ENCODE results near the gene MSL2.
"Not testable (repeated sequence)": the region's sequence is repeated elsewhere in the genome, so short reads cannot be mapped to it uniquely, and the experiment has no call there.

The MSL2 gene

DNA sequence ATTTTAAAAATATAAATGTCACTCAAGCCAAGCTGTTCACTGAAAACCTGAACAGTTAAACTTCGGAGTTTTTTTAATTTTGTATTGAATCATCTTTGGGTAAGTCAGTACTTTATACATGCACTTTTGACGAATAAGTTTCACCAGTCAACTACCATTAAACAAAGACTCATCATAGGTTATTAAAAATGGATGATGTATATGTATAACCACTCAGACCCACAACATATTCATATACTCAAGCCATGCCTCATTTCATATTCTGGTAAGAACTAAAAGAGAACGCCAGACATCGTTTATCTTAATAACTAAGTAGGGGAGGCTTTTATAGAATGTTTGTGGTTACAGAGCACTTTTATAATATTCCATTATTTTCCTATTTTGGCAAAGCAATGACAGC is 18.3 kb downstream of the MSL2 start:
- no peak overlapping the region for H3K4me3 ChIP-seq (ENCODE audit: low read depth, low read length)
- TF ChIP-seq, protein P1, sequence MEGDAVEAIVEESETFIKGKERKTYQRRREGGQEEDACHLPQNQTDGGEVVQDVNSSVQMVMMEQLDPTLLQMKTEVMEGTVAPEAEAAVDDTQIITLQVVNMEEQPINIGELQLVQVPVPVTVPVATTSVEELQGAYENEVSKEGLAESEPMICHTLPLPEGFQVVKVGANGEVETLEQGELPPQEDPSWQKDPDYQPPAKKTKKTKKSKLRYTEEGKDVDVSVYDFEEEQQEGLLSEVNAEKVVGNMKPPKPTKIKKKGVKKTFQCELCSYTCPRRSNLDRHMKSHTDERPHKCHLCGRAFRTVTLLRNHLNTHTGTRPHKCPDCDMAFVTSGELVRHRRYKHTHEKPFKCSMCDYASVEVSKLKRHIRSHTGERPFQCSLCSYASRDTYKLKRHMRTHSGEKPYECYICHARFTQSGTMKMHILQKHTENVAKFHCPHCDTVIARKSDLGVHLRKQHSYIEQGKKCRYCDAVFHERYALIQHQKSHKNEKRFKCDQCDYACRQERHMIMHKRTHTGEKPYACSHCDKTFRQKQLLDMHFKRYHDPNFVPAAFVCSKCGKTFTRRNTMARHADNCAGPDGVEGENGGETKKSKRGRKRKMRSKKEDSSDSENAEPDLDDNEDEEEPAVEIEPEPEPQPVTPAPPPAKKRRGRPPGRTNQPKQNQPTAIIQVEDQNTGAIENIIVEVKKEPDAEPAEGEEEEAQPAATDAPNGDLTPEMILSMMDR (IDR thresholded peaks at IDR 0.05; ENCODE audit: borderline replicate concordance, insufficient read depth, low read depth, low read length) = no peak

DNA sequence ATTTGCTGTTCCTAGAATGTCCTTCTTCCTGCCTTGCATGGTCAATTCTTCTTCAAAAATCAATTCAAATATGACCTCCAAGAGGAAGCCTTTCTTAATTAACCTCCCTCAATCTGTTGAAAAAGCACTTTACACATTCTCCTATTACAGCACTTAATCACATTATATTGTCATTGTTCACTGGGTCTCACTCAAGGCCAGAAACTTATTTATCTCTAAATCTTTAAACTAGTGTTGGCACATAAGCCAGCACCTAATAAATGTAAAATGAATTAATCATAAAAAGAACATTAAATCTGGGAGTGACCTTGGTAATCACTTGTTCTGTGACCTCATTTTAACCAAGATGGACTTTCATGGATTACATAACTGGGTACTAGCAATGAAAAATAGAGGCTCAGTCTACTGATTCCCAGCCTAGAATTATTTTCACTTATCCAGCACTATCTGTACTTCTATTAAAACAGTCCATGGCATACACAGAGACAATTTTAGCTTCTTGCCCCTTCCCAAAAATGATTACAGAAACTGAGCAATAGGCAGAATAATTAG is 22.1 kb downstream of the MSL2 start:
- TF ChIP-seq, protein P1 (IDR thresholded peaks at IDR 0.05; ENCODE audit: borderline replicate concordance, insufficient read depth, low read depth, low read length) = no peak
- no peak overlapping the region for H3K4me3 ChIP-seq (ENCODE audit: low read depth, low read length)

DNA sequence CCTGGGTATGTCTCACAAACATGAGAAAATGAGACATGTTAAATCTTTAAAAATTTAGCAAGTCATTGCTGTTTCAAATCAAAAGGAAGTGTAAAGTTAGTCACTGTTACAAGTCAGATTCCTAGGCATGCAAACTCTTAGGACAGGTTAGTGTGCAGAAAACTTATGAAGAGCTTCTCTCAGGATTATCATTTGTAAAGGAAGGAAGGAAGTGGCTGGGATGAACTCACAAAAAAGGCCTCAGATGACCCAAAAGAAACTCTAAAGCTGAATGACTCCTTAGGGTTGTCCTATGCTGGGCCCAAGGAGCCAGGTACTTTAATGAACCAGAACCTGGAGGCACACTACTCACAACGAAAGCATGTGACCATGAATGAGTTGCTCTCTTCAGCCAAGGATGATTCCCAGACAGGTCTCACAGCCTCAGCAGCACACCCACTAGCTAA is 25.0 kb downstream of the MSL2 start:
- no peak overlapping the region for H3K4me3 ChIP-seq (ENCODE audit: low read depth, low read length)
- TF ChIP-seq, protein P1 (IDR thresholded peaks at IDR 0.05; ENCODE audit: borderline replicate concordance, insufficient read depth, low read depth, low read length) = no peak

GRCh38 chr3:136168236-136168635 is 27.9 kb downstream of the MSL2 start:
- H3K4me3 ChIP-seq (ENCODE audit: low read depth, low read length) = not testable (repeated sequence)

DNA sequence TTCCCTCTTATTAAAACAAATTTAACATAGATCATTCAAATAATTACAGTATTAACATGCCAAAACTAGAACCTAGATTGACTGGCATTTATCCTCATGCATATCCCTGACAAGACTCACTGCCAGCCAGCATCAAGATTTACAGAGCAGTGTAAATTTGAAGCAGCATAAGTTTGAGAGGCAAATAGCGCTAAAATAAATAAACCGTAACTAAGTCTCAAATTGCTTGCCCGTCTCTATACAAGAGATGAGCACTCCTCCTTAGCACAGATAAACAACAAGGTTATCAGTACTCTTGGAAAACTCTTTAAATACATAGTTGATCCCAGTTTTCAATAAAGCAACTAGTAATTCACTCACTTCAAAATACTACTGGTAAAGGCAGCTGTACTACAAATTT is 29.6 kb downstream of the MSL2 start:
- no peak overlapping the region for H3K4me3 ChIP-seq (ENCODE audit: low read depth, low read length)
- TF ChIP-seq, protein P1 (IDR thresholded peaks at IDR 0.05; ENCODE audit: borderline replicate concordance, insufficient read depth, low read depth, low read length) = no peak

DNA sequence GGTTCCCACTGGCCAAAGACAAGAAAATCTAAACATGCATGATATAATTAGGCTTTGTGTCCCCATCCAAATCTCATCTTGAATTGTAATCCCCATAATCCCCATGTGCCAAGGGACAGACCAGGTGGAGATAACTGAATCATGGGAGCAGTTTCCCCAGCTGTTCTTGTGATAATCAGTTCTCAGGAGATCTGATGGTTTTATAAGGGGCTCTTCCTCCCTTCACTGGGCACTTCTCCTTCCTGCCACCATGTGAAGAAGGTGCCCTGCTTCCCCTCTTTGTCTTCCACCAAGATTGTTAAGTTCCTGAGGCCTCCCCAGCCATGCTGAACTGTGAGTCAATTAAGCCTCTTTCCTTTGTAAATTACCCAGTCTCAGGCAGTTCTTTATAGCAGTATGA is 32.5 kb downstream of the MSL2 start:
- not testable (repeated sequence) for H3K4me3 ChIP-seq (ENCODE audit: low read depth, low read length)

- TF ChIP-seq, protein P1 (IDR thresholded peaks at IDR 0.05; ENCODE audit: borderline replicate concordance, insufficient read depth, low read depth, low read length) = no peak
- no peak overlapping the region for H3K4me3 ChIP-seq (ENCODE audit: low read depth, low read length)
Observed at GRCh38 chr3:136162322-136162721, 33.8 kb downstream of the MSL2 start.

DNA sequence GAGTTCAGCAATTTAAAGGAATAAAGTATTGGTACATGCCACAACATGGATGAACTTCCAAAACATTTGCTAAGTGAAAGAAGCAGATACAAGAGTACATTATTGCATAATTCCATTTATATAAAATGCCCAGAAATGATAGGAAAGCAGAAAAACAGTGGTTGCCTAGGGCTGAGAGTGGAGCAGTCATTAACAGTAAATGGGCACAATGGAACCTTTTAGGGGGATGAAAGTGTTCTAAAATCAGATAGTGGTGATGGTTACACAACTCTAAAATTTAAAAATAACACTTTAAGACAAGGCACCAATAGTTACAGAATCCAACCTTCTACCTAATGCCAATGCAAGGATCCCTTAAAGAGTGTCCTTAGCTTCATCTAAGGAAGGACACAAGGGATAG is 34.6 kb downstream of the MSL2 start:
- TF ChIP-seq, protein P1 (IDR thresholded peaks at IDR 0.05; ENCODE audit: borderline replicate concordance, insufficient read depth, low read depth, low read length) = no peak

More for the DNA sequence above, 34.6 kb downstream of the MSL2 start:
- H3K4me3 ChIP-seq (ENCODE audit: low read depth, low read length) = no peak overlapping the region
